Neuronal stem cell (in vitro differentiated cells): ENCODE results near the gene MAP2K7.

ENCODE experiments used
- DNase-seq: peaks from one replicate; pipeline ENCODE4 v3.0.0-alpha.2; 2013; ENCODE audit warnings: low spot score
- H2AFZ ChIP-seq: one replicate; pipeline ENCODE4 v1.6.1; 2013; ENCODE audit warnings: mild to moderate bottlenecking, low read length, inconsistent platforms
- H2AK5ac ChIP-seq: 2 replicates; pipeline ENCODE4 v1.6.1; 2013; ENCODE audit warnings: low read depth, mild to moderate bottlenecking, inconsistent platforms, low read length, moderate library complexity, mixed read lengths
- H2BK120ac ChIP-seq: 2 replicates; pipeline ENCODE4 v1.6.1; 2013; ENCODE audit warnings: low read depth, mild to moderate bottlenecking, inconsistent platforms, low read length, moderate library complexity, mixed read lengths
- H2BK12ac ChIP-seq: one replicate; pipeline ENCODE4 v1.6.1; 2013; ENCODE audit warnings: low read length, inconsistent platforms
- H2BK15ac ChIP-seq: 2 replicates; pipeline ENCODE4 v1.6.1; 2013; ENCODE audit warnings: mild to moderate bottlenecking, low read length, inconsistent platforms, mixed read lengths
- H2BK5ac ChIP-seq: one replicate; pipeline ENCODE4 v1.6.1; 2013; ENCODE audit warnings: inconsistent platforms, mild to moderate bottlenecking, low read length, moderate library complexity
- H3K14ac ChIP-seq: one replicate; pipeline ENCODE4 v1.6.1; 2013; ENCODE audit warnings: low read length, inconsistent platforms
- H3K18ac ChIP-seq: 2 replicates; pipeline ENCODE4 v1.6.1; 2013; ENCODE audit warnings: low read length, inconsistent platforms
- H3K23ac ChIP-seq: 2 replicates; pipeline ENCODE4 v1.6.1; 2013; ENCODE audit warnings: low read depth, mild to moderate bottlenecking, mixed read lengths, low read length, inconsistent platforms; ENCODE audit not compliant: poor library complexity
- H3K27ac ChIP-seq: replicated peaks from 3 replicates; pipeline ENCODE4 v1.5.1; 2013; ENCODE audit warnings: low read length, inconsistent platforms
- H3K27me3 ChIP-seq, 3 experiments: 2 replicates each; pipeline ENCODE4 v1.6.1; 2013; ENCODE audit warnings: low read length in 3 of 3, mild to moderate bottlenecking in 2 of 3, inconsistent platforms in 1 of 3, low read depth in 1 of 3, mixed read lengths in 1 of 3, moderate library complexity in 1 of 3; ENCODE audit not compliant: control insufficient read depth in 3 of 3, insufficient read depth in 3 of 3
- H3K36me3 ChIP-seq, 2 donors: replicated peaks in 1 of 2; 2 replicates each; pipeline ENCODE4 v1.6.1; 2013; ENCODE audit warnings: low read length in 2 of 2; ENCODE audit not compliant: control insufficient read depth in 2 of 2, insufficient read depth in 2 of 2
- H3K4ac ChIP-seq: 2 replicates; pipeline ENCODE4 v1.6.1; 2013; ENCODE audit warnings: inconsistent platforms, mild to moderate bottlenecking, low read length, moderate library complexity
- H3K4me1 ChIP-seq, 2 donors: 1 replicate in 1 of 2; 2 replicates in 1 of 2; pipeline ENCODE4 v1.6.1; 2013; ENCODE audit warnings: low read length in 2 of 2, low read depth in 1 of 2; ENCODE audit not compliant: control insufficient read depth in 2 of 2, insufficient read depth in 1 of 2
- H3K4me2 ChIP-seq: one replicate; pipeline ENCODE4 v1.6.1; 2013; ENCODE audit warnings: mild to moderate bottlenecking, low read length, inconsistent platforms; ENCODE audit not compliant: insufficient read depth, poor library complexity, severe bottlenecking
- H3K4me3 ChIP-seq, 2 donors: 2 replicates each; pipeline ENCODE4 v1.5.1; 2013; ENCODE audit warnings: low read length in 2 of 2, mild to moderate bottlenecking in 2 of 2, inconsistent platforms in 1 of 2, moderate library complexity in 1 of 2
- H3K79me1 ChIP-seq: one replicate; pipeline ENCODE4 v1.6.1; 2013; ENCODE audit warnings: low read depth, mild to moderate bottlenecking, inconsistent platforms, low read length, moderate library complexity
- H3K9ac ChIP-seq: one replicate; pipeline ENCODE4 v1.6.1; 2013; ENCODE audit warnings: mild to moderate bottlenecking, low read depth, low read length, inconsistent platforms; ENCODE audit not compliant: poor library complexity
- H3K9me3 ChIP-seq, 2 donors: replicated peaks in 1 of 2; 2 replicates each; pipeline versions ENCODE3 to v1.6.1; 2013; ENCODE audit warnings: low read length in 2 of 2, mild to moderate bottlenecking in 2 of 2, inconsistent platforms in 1 of 2, low read depth in 1 of 2, mixed read lengths in 1 of 2, moderate library complexity in 1 of 2; ENCODE audit not compliant: control insufficient read depth in 2 of 2, insufficient read depth in 1 of 2
- H4K8ac ChIP-seq: one replicate; pipeline ENCODE4 v1.6.1; 2013; ENCODE audit warnings: low read depth, mild to moderate bottlenecking, inconsistent platforms, low read length, moderate library complexity
- H4K91ac ChIP-seq: one replicate; pipeline ENCODE4 v1.6.1; 2013; ENCODE audit warnings: low read length, low read depth, mild to moderate bottlenecking, inconsistent platforms; ENCODE audit not compliant: poor library complexity
- WGBS, 2 donors: extraction: QIAGEN DNeasy Blood & Tissue Kit; methylation state at CpG; one replicate each; pipeline ENCODE4 v1.1.7; 2013; ENCODE audit warnings: missing lambda C conversion rate in 2 of 2, mixed read lengths in 1 of 2; ENCODE audit not compliant: insufficient read length in 2 of 2, insufficient replicate concordance in 1 of 2; ENCODE audit errors: extremely low coverage in 2 of 2; 5-methylcytosine and 5-hydroxymethylcytosine counted together

The MAP2K7 gene

DNA sequence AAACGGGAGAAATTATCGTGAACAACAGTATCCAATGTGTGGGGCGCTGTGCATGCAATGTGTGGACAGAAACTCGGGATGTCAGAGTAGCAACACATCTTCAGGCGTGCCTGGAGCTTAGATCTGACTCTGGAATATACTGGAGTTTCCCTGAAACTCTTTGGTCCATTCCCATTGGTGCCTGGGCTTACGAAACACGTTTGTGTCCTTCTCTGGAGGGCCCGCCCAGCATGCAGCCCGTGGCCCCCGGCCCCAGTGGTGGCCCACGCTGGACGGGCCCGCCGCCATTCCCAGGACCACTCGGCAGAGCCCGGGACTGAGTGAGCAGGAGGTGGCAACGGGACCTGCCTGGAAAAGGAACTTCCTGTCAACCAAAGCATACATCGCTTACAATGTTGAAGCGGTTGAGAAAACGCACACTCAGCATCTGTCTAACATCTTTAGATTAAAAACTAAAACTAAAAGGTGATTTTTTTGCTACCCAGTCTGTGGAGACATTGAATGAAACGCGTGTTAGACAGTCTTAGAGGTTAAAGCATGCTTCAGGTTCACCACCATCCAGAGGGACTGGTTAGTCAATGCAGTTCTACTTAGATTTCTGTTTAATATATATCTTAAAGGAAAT, 59.1 kb downstream of the MAP2K7 start:
- peaks cover 59 to 100% of the 10 kb centered on the region in 2 donors for H3K36me3 ChIP-seq
- H3K4me2 ChIP-seq: no peak overlapping the region
- H3K18ac ChIP-seq: no peak overlapping the region
- no peak overlapping the region for H3K4ac ChIP-seq
- H2BK5ac ChIP-seq: no peak overlapping the region
- H2BK12ac ChIP-seq: no peak overlapping the region
- no peak overlapping the region for H3K23ac ChIP-seq
- no peak overlapping the region for H2BK120ac ChIP-seq
- no peak overlapping the region for H3K27ac ChIP-seq
- no peak for DNase-seq
- WGBS, 2 donors: no CpG with 5 or more reads among the region's 22 CpGs
- H3K9ac ChIP-seq: no peak overlapping the region
- H2AFZ ChIP-seq: no peak overlapping the region
- no peaks in the 10 kb centered on the region for H3K4me1 ChIP-seq
- no peak overlapping the region for H2BK15ac ChIP-seq
- no peak overlapping the region for H3K4me3 ChIP-seq
- H3K79me1 ChIP-seq: peaks cover 3% of the 10 kb centered on the region
- no peak overlapping the region for H3K14ac ChIP-seq
- H4K8ac ChIP-seq: no peak overlapping the region
- no peaks in the 10 kb centered on the region for H3K9me3 ChIP-seq
- H2AK5ac ChIP-seq: no peak overlapping the region
- H3K27me3 ChIP-seq: no peaks in the 10 kb centered on the region
- H4K91ac ChIP-seq: no peak overlapping the region

GRCh38 chr19:7963566-7963965, 59.9 kb downstream of the MAP2K7 start:
- no peak overlapping the region for H2BK12ac ChIP-seq
- no peak overlapping the region for H3K4me2 ChIP-seq
- no peak overlapping the region for H2BK15ac ChIP-seq
- H3K4me1 ChIP-seq: no peaks in the 10 kb centered on the region
- no peak overlapping the region for H2BK120ac ChIP-seq
- peak overlapping the region; percentile 47 for H3K9ac ChIP-seq
- no peak overlapping the region for H2AFZ ChIP-seq
- H3K27ac ChIP-seq: no peak overlapping the region
- peaks cover 3% of the 10 kb centered on the region for H3K79me1 ChIP-seq
- peaks cover 61 to 100% of the 10 kb centered on the region in 2 donors for H3K36me3 ChIP-seq
- no peak overlapping the region for H2BK5ac ChIP-seq
- WGBS, 2 donors: no CpG with 5 or more reads among the region's 25 CpGs
- H4K91ac ChIP-seq: no peak overlapping the region
- H2AK5ac ChIP-seq: no peak overlapping the region
- H3K27me3 ChIP-seq: no peaks in the 10 kb centered on the region
- no peak overlapping the region for H3K4me3 ChIP-seq
- H3K9me3 ChIP-seq: no peaks in the 10 kb centered on the region
- H3K14ac ChIP-seq: no peak overlapping the region
- DNase-seq: no peak
- H4K8ac ChIP-seq: no peak overlapping the region
- H3K23ac ChIP-seq: no peak overlapping the region
- H3K4ac ChIP-seq: no peak overlapping the region
- H3K18ac ChIP-seq: no peak overlapping the region
